NCI-H345 (cell line): Measurements from ENCODE around the gene AMOTL2.

Experiments used
- DNase-seq: peaks from one replicate; lab custom pipeline; 2025; lab: John Stamatoyannopoulos, UW

Gene AMOTL2

GRCh38 chr3:134378818-134379217, 4.6 kb upstream of the AMOTL2 start:
- DNase-seq, result no peak

GRCh38 chr3:134378384-134378783, 4.1 kb upstream of the AMOTL2 start:
- no peak for DNase-seq

GRCh38 chr3:134377896-134378295, 3.6 kb upstream of the AMOTL2 start:
- DNase-seq, result no peak

GRCh38 chr3:134376786-134377426, 2.7 kb upstream of the AMOTL2 start:
- no peak for DNase-seq

GRCh38 chr3:134376385-134376765, 2.1 kb upstream of the AMOTL2 start:
- DNase-seq, result no peak

- no peak for DNase-seq
These were observed 1.5 kb upstream of the AMOTL2 start for GRCh38 chr3:134375582-134376384.

GRCh38 chr3:134374791-134375581, 739 bp upstream of the AMOTL2 start:
- peak; percentile 69 for DNase-seq

GRCh38 chr3:134373271-134374104, 759 bp downstream of the AMOTL2 start:
- no peak for DNase-seq

- no peak for DNase-seq
These were observed 1.6 kb downstream of the AMOTL2 start for GRCh38 chr3:134372396-134373270.

GRCh38 chr3:134371542-134372324, 2.5 kb downstream of the AMOTL2 start:
- DNase-seq, result no peak

GRCh38 chr3:134370611-134371531, 3.4 kb downstream of the AMOTL2 start:
- DNase-seq, result no peak

GRCh38 chr3:134369861-134370596, 4.2 kb downstream of the AMOTL2 start:
- DNase-seq, result no peak

- no peak for DNase-seq
These were observed 5.0 kb downstream of the AMOTL2 start for GRCh38 chr3:134369231-134369741.

GRCh38 chr3:134368751-134369105, 5.5 kb downstream of the AMOTL2 start:
- no peak for DNase-seq

GRCh38 chr3:134367869-134368750, 6.1 kb downstream of the AMOTL2 start:
- no peak for DNase-seq

- DNase-seq, result no peak
These were observed 7.1 kb downstream of the AMOTL2 start for GRCh38 chr3:134366928-134367811.
